NCI-H2107 (cell line): Measurements from ENCODE around the gene CDKN2B.

Source experiments
- DNase-seq: peaks from one replicate; lab custom pipeline; 2025; lab: John Stamatoyannopoulos, UW

CDKN2B gene

DNA sequence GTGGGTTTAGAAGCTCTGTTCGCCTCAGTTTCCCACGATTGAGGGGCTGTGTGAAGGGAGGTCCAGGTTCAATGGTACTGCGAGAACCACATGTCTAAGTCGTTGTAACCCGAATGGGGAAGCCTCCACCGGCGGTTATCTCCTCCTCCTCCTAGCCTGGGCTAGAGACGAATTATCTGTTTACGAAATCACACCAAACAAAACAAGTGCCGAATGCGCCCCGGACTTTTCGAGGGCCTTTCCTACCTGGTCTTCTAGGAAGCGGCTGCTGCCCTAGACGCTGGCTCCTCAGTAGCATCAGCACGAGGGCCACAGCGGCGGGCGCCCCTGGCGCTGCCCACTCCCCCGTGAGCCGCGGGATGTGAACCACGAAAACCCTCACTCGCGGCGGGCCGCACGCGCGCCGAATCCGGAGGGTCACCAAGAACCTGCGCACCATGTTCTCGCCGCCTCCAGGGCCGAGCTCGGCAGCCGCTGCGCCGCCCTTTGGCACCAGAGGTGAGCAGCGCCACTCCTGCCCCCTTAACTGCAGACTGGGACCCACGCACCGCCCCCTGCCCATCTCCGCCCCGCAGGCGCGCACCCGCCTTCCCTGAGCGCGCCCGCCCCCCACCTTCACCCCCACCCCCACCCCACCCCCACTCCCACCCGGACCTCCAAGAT, 15.1 kb downstream of the CDKN2B start, which contains the start of gene CDKN2A:
CDKN2A (minus strand) TSS at position 500 of the 663 bp plus-strand sequence.
- no peak for DNase-seq

DNA sequence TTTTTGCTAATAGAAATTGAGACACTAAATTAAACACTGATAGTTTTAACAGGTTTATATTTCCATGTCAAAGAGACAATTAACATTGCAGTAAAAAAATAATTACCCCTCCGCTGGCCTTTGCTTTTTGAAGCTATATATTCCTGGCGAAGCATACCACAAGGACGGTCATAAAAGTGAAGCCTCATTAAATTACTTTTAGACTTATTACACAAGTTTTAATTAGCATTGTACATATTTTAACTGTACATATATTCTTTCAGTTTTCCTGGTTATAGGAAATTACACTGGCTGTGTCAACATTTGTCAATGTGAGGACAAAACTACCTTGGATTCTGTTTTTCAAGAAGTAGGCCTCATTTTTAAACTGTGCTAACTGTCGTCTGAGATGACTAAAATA, 16.1 kb downstream of the CDKN2B start:
- DNase-seq: no peak

DNA sequence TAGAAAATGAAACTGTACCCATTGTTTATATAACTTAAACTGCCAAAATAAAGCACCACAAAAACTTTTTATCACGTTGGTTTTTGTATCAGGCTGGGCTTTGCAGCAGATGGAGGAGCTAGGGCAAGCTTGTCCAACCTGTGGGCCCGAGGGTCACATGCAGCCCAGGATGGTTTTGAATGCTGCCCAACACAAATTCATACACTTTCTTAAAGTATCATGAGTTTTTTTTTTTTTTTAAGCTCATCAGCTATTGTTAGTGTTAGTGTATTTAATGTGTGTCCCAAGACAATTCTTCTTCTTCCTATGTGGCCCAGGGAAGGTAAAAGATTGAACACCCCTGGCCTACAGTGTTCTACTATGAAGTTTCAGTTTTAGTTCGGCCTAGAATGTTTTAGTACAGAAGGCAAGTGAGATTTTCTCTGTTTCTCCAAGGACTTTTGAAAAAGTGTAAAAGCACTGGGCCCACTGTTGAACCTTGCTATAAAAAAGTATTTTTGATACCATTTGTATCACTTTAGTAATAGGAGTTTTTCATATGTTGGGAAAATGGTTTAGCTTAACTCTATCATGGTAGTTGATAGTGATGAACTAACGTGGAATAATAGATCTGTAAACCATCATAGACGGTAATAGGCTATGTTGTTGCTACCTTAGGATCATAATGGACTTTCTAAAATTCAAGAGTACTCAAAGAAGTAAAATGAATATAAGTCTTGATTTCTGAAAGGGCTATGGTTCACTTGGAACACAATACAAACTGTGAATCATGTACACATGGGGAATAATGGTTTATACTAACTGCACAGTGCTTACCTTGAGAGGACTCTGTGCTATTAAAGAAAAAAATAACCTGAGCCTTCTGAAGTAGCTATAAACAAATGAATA, 17.8 kb downstream of the CDKN2B start:
- no peak for DNase-seq

DNA sequence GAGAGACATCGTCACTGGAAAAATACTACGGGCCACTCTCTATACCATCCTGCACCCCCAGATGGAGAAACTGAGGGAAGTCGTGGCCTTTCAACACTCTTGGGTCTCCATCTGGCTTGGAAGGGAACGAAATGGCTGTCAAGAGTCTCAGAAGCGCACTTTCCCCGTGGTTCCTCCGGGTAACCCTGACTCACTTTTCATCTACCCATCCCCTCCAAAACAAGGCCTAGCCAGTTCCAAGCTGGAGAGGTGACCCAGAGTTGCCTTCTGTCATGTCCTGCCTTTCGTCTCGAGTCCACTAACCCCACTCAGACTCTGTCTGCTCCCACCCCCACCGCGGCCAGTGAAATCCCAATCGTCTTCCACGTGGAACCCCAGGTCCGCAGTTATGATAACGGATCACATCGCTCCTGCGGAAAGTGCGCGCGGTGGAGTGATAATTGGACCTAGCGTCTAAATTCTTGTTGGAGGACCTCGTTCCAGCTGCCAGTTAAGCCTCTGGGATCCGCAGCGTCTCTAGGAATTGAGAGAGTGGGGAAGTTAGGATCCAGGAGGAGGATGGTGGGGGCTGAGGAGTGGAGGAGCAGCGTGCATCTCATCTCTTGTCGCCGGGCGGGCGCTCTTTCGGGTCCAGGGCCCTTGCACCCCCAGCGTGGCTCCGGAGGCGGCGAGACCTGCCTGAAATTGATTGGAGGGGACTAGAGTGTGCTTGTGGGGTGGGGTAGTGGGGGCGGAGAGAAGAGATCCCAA, 19.5 kb downstream of the CDKN2B start:
- no peak for DNase-seq

DNA sequence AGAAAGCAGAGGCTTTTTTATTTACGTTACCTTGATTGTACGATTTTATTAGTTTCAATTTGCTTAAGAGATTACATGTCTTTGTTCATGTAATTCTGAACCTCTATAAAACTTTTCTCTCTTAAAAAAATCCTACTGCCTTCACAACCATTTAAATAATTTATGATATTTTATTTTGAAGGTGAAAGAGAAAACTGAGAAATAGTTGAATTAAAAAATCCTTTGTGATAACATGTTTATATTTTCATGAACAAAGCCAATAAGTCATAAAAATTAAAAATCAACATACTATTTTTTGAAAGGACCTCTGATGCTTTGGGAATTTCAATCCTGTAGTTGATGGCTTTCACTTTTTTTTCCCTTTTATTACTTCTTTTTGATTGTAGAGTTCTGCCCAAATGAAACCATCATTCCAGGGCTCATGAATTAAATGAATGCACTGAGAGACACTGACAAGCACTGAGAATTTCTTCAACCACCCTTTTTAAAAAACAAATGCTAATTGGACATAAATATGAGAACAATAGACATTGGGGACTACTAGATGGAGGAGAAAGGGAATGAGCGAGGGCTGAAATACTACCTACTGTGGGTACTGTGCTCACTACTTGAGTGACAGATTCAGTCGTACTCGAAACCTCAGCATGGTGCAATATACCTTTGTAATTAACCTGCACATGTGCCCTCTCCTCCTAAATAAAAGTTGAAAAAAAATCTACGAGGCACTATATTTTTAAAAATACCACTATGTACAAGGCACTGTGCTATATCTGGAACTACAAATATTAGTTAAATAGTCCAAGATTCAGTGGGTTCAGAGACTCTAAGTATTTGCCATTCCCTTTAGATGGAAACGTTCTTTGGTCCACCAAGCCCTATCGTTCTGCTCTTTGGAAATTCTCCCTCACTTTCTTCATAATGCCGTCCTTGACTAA, 20.8 kb downstream of the CDKN2B start:
- DNase-seq: peak; percentile 34

DNA sequence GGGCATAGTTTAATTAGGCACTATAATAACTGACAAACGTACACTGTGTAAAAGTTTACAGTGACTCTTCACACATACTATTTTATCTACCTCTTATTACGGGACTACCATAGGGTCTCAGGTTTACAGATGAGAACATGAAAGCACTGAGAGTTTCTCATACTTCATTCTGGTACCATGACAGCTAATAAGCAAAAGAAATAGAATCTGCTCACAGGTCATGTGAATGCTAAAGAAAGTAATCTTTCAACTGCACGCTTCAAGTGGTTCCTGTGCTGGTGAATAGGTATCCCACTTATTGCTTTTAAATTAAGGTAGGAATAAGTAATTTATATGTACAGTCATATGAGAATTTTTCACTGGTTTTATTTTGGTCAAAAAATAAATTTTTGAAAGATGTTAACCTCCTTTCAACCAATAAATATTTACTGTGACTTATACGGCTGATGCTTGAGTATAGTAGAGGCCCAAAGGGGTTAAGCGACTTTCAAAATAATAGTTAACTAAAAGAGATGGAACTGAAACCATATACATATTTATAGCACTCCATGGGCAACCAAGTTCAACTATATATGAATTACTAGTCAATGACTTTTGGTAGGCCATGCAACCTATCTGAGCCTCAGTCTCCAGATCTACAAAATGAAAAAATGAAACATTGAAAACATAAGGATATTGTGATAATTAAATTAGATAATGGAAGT, 23.0 kb downstream of the CDKN2B start:
- no peak for DNase-seq

DNA sequence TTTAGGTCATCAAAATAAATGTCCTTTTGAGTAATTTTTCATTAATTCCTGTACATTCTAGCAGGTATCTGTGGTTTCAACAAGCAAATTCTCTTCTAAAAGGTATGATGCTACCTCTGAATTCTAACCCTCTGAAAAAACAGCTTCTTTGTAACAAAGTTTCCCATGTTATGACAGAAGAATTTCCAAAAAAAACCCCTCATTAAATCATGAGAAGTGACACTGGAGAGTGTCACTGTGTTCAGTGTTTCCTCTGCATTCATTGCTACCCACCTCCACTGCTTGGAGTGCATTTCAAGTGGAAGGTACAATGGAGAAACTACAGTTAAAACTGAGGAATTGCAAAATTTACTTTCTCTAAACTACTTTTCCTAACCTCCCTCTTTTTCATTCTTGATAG, 25.0 kb downstream of the CDKN2B start:
- DNase-seq: no peak

DNA sequence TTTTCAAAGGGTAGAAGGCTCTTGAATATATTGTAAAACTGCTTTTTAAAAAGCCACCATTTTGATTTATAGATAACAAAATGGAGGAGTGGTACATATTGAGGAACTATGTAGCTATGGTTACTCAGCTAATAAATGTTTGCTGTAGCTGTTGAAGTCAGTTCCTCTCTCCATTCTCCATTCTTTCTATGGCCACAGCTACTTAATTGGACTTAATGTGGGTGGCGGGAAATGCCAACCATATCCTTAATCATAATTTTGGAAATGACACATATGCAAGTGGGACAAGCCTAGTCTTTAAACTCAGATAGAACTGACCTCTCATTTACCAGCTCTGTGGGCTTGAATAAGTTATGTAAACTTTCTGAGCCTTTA, 25.6 kb downstream of the CDKN2B start:
- no peak for DNase-seq

DNA sequence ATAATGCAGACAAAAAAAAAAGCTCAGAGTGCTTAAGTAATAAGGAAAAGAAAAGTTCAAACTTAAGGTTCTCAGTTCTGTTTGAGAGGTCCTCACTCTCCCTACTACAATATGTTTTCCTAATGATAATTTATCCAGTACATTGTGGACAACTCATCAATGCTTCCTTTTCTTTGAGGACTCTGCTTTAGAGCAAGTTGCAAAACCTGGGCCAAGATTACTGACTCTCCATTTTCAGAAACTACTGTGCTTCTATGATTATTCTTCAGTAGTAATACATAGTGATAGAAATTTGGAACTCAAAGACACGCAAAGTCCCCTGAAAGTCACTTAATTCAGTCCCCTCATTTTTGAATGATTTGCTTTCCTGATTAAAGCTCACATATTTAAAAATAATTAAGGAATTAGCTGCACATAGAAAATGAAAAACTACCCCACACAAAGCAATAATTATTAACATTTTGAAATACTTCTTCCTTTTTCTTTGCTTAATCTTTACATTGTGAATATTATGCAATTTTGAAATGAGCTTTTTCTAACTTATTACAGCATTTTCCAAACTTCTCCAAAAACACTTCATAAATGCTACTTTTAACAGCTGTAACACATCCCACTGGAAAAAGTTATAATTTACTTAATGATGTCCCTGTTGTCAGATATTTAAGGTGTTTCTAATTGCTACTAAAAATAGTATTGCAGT, 26.1 kb downstream of the CDKN2B start:
- no peak for DNase-seq

DNA sequence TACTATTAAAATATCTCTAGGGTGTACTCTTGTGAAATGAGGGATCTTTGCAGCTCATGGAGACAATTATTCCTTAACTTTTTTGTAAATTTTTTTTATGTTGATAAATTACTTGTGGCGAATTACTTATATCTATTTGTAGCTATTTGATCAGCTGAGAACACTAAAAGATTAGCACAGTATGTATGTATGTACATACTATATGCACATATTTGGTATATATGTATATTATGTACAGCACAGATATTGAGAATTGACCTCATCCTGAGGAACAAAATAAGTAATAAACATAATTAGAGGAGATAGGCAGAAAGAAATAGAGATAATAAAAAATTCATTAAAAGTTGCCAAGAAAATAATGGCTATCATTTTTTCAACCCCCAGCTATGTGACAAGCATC, 26.7 kb downstream of the CDKN2B start:
- DNase-seq: no peak

DNA sequence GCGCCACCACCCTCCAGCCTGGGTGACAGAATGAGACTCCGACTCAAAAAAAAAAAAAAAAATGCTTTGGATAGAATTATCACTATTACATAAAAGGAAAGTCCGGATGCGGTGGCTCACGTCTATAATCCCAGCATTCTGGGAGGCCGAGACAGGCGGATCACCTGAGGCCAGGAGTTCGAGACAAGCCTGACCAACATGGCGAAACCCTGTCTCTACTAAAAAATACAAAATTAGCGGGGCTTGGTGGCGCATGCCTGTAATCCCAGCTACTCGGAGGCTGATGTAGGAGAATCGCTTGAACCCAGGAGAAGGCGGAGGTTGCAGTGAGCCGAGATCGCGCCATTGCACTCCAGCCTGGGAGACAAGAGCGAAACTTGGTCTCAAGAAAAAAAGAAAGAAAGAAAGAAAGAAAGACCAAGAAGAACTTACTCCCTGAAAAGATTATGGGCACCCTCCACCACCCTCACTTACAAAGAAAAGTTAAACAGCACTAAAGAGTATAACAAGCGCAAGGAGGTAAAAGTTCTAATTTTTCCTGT, 32.7 kb downstream of the CDKN2B start:
- no peak for DNase-seq

DNA sequence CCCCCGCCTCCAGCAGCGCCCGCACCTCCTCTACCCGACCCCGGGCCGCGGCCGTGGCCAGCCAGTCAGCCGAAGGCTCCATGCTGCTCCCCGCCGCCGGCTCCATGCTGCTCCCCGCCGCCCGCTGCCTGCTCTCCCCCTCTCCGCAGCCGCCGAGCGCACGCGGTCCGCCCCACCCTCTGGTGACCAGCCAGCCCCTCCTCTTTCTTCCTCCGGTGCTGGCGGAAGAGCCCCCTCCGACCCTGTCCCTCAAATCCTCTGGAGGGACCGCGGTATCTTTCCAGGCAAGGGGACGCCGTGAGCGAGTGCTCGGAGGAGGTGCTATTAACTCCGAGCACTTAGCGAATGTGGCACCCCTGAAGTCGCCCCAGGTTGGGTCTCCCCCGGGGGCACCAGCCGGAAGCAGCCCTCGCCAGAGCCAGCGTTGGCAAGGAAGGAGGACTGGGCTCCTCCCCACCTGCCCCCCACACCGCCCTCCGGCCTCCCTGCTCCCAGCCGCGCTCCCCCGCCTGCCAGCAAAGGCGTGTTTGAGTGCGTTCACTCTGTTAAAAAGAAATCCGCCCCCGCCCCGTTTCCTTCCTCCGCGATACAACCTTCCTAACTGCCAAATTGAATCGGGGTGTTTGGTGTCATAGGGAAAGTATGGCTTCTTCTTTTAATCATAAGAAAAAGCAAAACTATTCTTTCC, 34.2 kb downstream of the CDKN2B start:
- DNase-seq: peak; percentile 78

DNA sequence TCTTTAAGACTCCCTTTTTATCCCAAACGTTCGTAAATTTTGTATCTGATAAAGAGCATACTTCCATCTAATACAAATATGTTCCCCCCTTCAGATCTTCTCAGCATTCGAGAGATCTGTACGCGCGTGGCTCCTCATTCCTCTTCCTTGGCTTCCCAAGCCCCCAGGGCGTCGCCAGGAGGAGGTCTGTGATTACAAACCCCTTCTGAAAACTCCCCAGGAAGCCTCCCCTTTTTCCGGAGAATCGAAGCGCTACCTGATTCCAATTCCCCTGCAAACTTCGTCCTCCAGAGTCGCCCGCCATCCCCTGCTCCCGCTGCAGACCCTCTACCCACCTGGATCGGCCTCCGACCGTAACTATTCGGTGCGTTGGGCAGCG, 34.8 kb downstream of the CDKN2B start:
- DNase-seq: peak; percentile 12

DNA sequence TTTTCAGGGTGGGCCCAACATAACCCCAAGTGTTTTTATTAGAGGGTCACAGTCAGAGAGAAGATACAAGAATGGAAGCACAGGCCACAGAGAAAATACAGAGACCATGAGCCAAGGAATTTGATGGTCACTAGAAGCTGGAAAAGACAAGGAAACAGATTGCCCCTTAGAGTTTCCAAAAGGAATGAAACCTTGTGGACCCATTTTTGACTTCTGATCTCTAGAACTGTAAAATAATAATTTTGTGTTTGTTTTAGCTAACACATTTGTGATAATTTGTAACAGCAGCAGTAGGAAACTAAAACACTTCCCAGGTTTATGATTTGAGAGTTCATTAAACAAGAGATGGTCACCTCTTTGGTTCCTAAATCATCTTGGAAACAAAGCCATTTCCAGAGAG, 36.7 kb downstream of the CDKN2B start:
- no peak for DNase-seq

DNA sequence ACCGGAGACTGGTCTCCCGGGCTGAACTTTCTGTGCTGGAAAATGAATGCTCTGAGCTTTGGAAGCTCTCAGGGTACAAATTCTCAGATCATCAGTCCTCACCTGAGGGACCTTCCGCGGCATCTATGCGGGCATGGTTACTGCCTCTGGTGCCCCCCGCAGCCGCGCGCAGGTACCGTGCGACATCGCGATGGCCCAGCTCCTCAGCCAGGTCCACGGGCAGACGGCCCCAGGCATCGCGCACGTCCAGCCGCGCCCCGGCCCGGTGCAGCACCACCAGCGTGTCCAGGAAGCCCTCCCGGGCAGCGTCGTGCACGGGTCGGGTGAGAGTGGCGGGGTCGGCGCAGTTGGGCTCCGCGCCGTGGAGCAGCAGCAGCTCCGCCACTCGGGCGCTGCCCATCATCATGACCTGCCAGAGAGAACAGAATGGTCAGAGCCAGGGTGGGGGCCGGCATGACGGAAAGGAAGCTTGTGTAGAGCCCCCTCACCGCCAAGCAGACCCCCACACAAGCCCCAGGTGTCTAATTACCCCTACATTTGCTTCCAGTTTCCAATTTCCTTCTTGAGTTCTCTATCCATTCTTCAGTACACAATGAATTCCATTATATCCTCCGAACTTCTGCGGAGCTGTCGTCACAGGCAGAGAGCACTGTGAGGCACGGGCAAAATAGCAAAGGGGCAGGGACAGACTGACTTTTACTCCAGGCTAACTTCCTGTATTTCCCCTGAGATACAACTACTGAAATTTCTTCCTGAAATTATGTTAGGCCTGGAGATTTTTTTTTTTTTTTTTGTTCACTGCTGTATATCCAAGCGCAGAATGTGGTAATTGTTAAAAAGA, 38.1 kb downstream of the CDKN2B start:
- no peak for DNase-seq

DNA sequence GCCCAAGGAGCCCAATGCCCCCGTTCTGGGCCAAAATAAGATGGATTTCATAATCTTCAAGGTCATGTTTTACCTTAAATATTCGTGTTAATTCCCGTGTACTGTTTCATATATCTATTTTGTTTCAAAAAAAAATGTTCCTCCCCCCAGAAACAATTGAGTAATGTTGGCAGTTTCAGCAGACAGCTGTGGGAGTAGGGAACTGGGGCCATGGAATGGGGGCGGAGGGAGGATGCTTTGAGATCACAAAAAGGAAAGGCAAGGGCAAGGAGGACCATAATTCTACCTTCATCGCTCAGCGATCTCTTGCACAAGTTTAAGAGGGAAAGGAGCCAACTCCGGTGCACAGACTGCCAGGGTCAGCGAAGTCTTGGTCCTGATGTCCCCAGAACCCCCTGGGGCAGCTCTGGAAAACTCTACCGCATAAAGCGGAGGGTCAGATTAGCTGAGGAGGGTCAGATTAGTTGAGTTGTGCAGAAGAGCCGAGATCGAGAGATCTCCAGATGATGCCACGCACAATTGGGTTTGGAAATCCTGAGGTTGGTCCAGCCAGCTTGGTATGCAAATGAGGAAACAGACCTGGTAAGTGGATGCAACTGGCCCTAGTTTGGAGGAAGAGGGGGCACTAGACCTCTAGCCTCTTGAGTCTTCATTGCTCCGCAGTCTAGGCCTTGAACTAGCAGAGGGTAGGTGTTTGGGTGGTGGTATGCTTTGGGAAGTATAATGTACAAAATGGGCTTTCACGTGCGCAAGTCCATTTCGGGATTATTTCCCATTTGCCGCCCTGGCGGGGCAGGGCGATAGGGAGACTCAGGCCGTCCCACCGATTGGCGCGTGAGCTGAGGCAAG, 38.9 kb downstream of the CDKN2B start:
- no peak for DNase-seq
